ENCODE measurements around the gene AGPAT1. TPM values are rescaled to one million over a fixed set of nuclear protein-coding genes. Genes with fewer than 3 reads are reported as not detected.
A peak's percentile ranks its signal among the peaks of the same experiment; 100 is the strongest.

Gene AGPAT1
- total and polyA plus RNA-seq, 2 of the 13 experiments (the other 11 are each of a cell fraction or from before 2014, with no cell fraction given) = 51.3 to 139 TPM

- TF ChIP-seq, protein P1, sequence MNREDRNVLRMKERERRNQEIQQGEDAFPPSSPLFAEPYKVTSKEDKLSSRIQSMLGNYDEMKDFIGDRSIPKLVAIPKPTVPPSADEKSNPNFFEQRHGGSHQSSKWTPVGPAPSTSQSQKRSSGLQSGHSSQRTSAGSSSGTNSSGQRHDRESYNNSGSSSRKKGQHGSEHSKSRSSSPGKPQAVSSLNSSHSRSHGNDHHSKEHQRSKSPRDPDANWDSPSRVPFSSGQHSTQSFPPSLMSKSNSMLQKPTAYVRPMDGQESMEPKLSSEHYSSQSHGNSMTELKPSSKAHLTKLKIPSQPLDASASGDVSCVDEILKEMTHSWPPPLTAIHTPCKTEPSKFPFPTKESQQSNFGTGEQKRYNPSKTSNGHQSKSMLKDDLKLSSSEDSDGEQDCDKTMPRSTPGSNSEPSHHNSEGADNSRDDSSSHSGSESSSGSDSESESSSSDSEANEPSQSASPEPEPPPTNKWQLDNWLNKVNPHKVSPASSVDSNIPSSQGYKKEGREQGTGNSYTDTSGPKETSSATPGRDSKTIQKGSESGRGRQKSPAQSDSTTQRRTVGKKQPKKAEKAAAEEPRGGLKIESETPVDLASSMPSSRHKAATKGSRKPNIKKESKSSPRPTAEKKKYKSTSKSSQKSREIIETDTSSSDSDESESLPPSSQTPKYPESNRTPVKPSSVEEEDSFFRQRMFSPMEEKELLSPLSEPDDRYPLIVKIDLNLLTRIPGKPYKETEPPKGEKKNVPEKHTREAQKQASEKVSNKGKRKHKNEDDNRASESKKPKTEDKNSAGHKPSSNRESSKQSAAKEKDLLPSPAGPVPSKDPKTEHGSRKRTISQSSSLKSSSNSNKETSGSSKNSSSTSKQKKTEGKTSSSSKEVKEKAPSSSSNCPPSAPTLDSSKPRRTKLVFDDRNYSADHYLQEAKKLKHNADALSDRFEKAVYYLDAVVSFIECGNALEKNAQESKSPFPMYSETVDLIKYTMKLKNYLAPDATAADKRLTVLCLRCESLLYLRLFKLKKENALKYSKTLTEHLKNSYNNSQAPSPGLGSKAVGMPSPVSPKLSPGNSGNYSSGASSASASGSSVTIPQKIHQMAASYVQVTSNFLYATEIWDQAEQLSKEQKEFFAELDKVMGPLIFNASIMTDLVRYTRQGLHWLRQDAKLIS (CRISPR knock-in tag; IDR thresholded peaks at IDR 0.05) = no peak
- TF ChIP-seq NCOA1 (CRISPR knock-in tag; IDR thresholded peaks at IDR 0.05) (no peak), RELA (CRISPR knock-in tag; IDR thresholded peaks at IDR 0.05) (no peak), ZNF383 (CRISPR knock-in tag; IDR thresholded peaks at IDR 0.05; ENCODE audit: borderline replicate concordance) (no peak), MIER3 (CRISPR knock-in tag; IDR thresholded peaks at IDR 0.05; ENCODE audit: borderline replicate concordance) (no peak; the same call in 1 of the 2 replicates), POLR2A (IDR thresholded peaks at IDR 0.05; ENCODE audit: insufficient read depth in 1 of 2, low read depth in 2 of 2, low read length in 2 of 2) (peak; percentile 68 to 69), ZBTB14 (CRISPR knock-in tag; IDR thresholded peaks at IDR 0.05) (no peak), BRCA1 (CRISPR knock-in tag; IDR thresholded peaks at IDR 0.05) (no peak), BCL6 (CRISPR knock-in tag; IDR thresholded peaks at IDR 0.05) (no peak), ARHGAP35 (CRISPR knock-in tag; IDR thresholded peaks at IDR 0.05; ENCODE audit: borderline replicate concordance) (peak; percentile 49; the same call in 1 of the 2 replicates), ZNF510 (CRISPR knock-in tag; IDR thresholded peaks at IDR 0.05; ENCODE audit: low read depth) (peak; percentile 64; the same call in 1 of the 2 replicates), ZNF331 (CRISPR knock-in tag; IDR thresholded peaks at IDR 0.05) (peak; percentile 38; the same call in 1 of the 2 replicates), ZNF235 (CRISPR knock-in tag; IDR thresholded peaks at IDR 0.05; ENCODE audit: borderline replicate concordance) (peak; percentile 61; the same call in 1 of the 2 replicates), CEBPG (CRISPR knock-in tag; IDR thresholded peaks at IDR 0.05) (0 out of 2 replicates have a peak, but pooled peaks have one; percentile 3), PAWR (CRISPR knock-in tag; IDR thresholded peaks at IDR 0.05; ENCODE audit: borderline replicate concordance) (no peak), POLR2G (IDR thresholded peaks at IDR 0.05; ENCODE audit: low read depth, low read length) (peak; percentile 91), HDAC1 (CRISPR knock-in tag; IDR thresholded peaks at IDR 0.05) (peak; percentile 84), RAD51 (IDR thresholded peaks at IDR 0.05; ENCODE audit: borderline replicate concordance) (peak; percentile 72), ZBTB21 (CRISPR knock-in tag; IDR thresholded peaks at IDR 0.05) (no peak), JARID2 (CRISPR knock-in tag; IDR thresholded peaks at IDR 0.05; ENCODE audit: insufficient replicate concordance) (no peak), MAFF (IDR thresholded peaks at IDR 0.05; ENCODE audit: low read depth, low read length) (peak; percentile 65), ZNF432 (CRISPR knock-in tag; IDR thresholded peaks at IDR 0.05; ENCODE audit: borderline replicate concordance) (no peak)
- TF ChIP-seq, protein P2, sequence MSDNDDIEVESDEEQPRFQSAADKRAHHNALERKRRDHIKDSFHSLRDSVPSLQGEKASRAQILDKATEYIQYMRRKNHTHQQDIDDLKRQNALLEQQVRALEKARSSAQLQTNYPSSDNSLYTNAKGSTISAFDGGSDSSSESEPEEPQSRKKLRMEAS (IDR thresholded peaks at IDR 0.05) = no peak; the same call in 1 of the 2 replicates
- TF ChIP-seq, protein P3, sequence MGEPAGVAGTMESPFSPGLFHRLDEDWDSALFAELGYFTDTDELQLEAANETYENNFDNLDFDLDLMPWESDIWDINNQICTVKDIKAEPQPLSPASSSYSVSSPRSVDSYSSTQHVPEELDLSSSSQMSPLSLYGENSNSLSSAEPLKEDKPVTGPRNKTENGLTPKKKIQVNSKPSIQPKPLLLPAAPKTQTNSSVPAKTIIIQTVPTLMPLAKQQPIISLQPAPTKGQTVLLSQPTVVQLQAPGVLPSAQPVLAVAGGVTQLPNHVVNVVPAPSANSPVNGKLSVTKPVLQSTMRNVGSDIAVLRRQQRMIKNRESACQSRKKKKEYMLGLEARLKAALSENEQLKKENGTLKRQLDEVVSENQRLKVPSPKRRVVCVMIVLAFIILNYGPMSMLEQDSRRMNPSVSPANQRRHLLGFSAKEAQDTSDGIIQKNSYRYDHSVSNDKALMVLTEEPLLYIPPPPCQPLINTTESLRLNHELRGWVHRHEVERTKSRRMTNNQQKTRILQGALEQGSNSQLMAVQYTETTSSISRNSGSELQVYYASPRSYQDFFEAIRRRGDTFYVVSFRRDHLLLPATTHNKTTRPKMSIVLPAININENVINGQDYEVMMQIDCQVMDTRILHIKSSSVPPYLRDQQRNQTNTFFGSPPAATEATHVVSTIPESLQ (CRISPR knock-in tag; conservative IDR thresholded peaks at IDR 0.05) = 0 out of 2 replicates have a peak, but pooled peaks have one; percentile 17
These were observed 47.9 kb downstream of the AGPAT1 start, which contains the start of gene ATF6B (continued) for GRCh38 chr6:32127717-32128592.
